H1 (cell line): Measurements from ENCODE around the gene SCN7A. TPM values are rescaled to one million over a fixed set of nuclear protein-coding genes. Genes with fewer than 3 reads are reported as not detected.

ENCODE experiments used
- CTCF ChIA-PET: fragments of 300-600 bp; sonication (Branson Sonifier 250); formaldehyde crosslinking; loops from one replicate; lab custom pipeline; 2021; ENCODE audit not compliant: partially characterized antibody; lab: Charles Lee
- POLR2A ChIA-PET: fragments of 300-600 bp; sonication (Branson Sonifier 250); formaldehyde crosslinking; loops from one replicate; lab custom pipeline; 2021; ENCODE audit warnings: inconsistent platforms; ENCODE audit not compliant: partially characterized antibody; lab: Charles Lee
- DNase-seq, 2 experiments: peaks; one replicate each; pipeline versions ENCODE4 v3.0.0 to v3.0.0-alpha.2; 2010 to 2022; ENCODE audit warnings: low spot score in 2 of 2, low read depth in 1 of 2, mixed read lengths in 1 of 2
- FAIRE-seq: peaks from 2 replicates; lab custom pipeline; 2011; peaks lifted over from hg19 to GRCh38; lab: Jason Lieb, UNC
- H2AFZ ChIP-seq: 2 replicates; pipeline ENCODE4 v1.8.1; 2012; ENCODE audit warnings: low read length, inconsistent platforms
- H2AK5ac ChIP-seq: 2 replicates; pipeline ENCODE4 v1.6.1; 2013; ENCODE audit warnings: low read depth, low read length
- H2BK120ac ChIP-seq: replicated peaks from 2 replicates; pipeline ENCODE3; 2013; ENCODE audit warnings: low read depth, low read length, inconsistent platforms
- H2BK12ac ChIP-seq: 2 replicates; pipeline ENCODE4 v1.6.1; 2013; ENCODE audit warnings: low read depth, low read length
- H2BK15ac ChIP-seq: 2 replicates; pipeline ENCODE4 v1.6.1; 2013; ENCODE audit warnings: low read length
- H2BK20ac ChIP-seq: 2 replicates; pipeline ENCODE4 v1.6.1; 2013; ENCODE audit warnings: low read length
- H2BK5ac ChIP-seq: 2 replicates; pipeline ENCODE4 v1.6.1; 2013; ENCODE audit warnings: low read depth, low read length
- H3K14ac ChIP-seq: 2 replicates; pipeline ENCODE4 v1.6.1; 2013; ENCODE audit warnings: inconsistent platforms; ENCODE audit not compliant: insufficient read length
- H3K18ac ChIP-seq: 2 replicates; pipeline ENCODE4 v1.6.1; 2013; ENCODE audit warnings: low read length; ENCODE audit errors: extremely low read depth
- H3K23ac ChIP-seq: 2 replicates; pipeline ENCODE4 v1.6.1; 2013; ENCODE audit warnings: inconsistent platforms; ENCODE audit not compliant: insufficient read length
- H3K23me2 ChIP-seq: 2 replicates; pipeline ENCODE4 v1.6.1; 2013; ENCODE audit warnings: low read depth, low read length
- H3K27ac ChIP-seq: 2 replicates; pipeline ENCODE4 v1.6.1; 2011; ENCODE audit warnings: low read depth, low read length, inconsistent platforms
- H3K27me3 ChIP-seq, 4 experiments: replicated peaks in 1 of 4; 1 replicate in 1 of 4; 2 replicates in 3 of 4; pipeline versions ENCODE4 v1.6.1 to v1.8.1; 2011 to 2013; ENCODE audit warnings: low read length in 3 of 4, mild to moderate bottlenecking in 3 of 4, inconsistent platforms in 2 of 4, mixed read lengths in 2 of 4, moderate library complexity in 1 of 4; ENCODE audit not compliant: control insufficient read depth in 3 of 4, insufficient read depth in 3 of 4; ENCODE audit errors: extremely low read depth in 1 of 4
- H3K36me3 ChIP-seq, 4 experiments: 2 replicates each; pipeline versions ENCODE4 v1.6.1 to v1.8.1; 2011 to 2013; ENCODE audit warnings: mild to moderate bottlenecking in 4 of 4, low read length in 3 of 4, moderate library complexity in 2 of 4, control low read depth in 1 of 4, inconsistent platforms in 1 of 4; ENCODE audit not compliant: insufficient read depth in 4 of 4, control insufficient read depth in 2 of 4
- H3K4ac ChIP-seq: replicated peaks from 2 replicates; pipeline ENCODE3; 2013; ENCODE audit warnings: low read length, low read depth, mixed read lengths, inconsistent platforms; ENCODE audit not compliant: insufficient read length
- H3K4me1 ChIP-seq, 4 experiments: replicated peaks in 1 of 4; 1 replicate in 1 of 4; 2 replicates in 3 of 4; pipeline versions ENCODE4 v1.6.1 to v1.8.1; 2011 to 2013; ENCODE audit warnings: low read length in 3 of 4, inconsistent platforms in 2 of 4, mixed read lengths in 1 of 4; ENCODE audit not compliant: insufficient read depth in 4 of 4, control insufficient read depth in 3 of 4
- H3K4me2 ChIP-seq, 2 experiments: 2 replicates each; pipeline versions ENCODE4 v1.6.1 to v1.8.1; 2011 to 2013; ENCODE audit warnings: low read depth in 2 of 2, low read length in 2 of 2, control low read depth in 1 of 2, inconsistent platforms in 1 of 2, mild to moderate bottlenecking in 1 of 2; ENCODE audit not compliant: insufficient read depth in 1 of 2
- H3K4me3 ChIP-seq, 4 experiments: fragments of 200-600, 300-600 bp in 1 of 4; sonication (generic), shearing (Covaris generic), sonication (Bioruptor Twin) in 1 of 4; 2 replicates each; pipeline versions ENCODE4 v1.5.1 to v1.8.1; 2011 to 2016; ENCODE audit warnings: low read length in 4 of 4, low read depth in 3 of 4, control low read depth in 2 of 4, inconsistent platforms in 2 of 4, mild to moderate bottlenecking in 2 of 4, mixed read lengths in 1 of 4, moderate library complexity in 1 of 4; ENCODE audit not compliant: insufficient read depth in 2 of 4; ENCODE audit errors: extremely low read depth in 1 of 4
- H3K56ac ChIP-seq: replicated peaks from 2 replicates; pipeline ENCODE3; 2013; ENCODE audit warnings: low read depth, mild to moderate bottlenecking, mixed read lengths, low read length, inconsistent platforms; ENCODE audit not compliant: insufficient read length
- H3K79me1 ChIP-seq: 2 replicates; pipeline ENCODE4 v1.6.1; 2013; ENCODE audit warnings: low read depth, low read length, control low read depth
- H3K79me2 ChIP-seq, 2 experiments: 2 replicates each; pipeline versions ENCODE4 v1.6.1 to v1.8.1; 2012 to 2013; ENCODE audit warnings: low read length in 2 of 2, mild to moderate bottlenecking in 2 of 2, inconsistent platforms in 1 of 2; ENCODE audit not compliant: insufficient read depth in 2 of 2, control insufficient read depth in 1 of 2
- H3K9ac ChIP-seq, 4 experiments: replicated peaks in 1 of 4; 1 replicate in 1 of 4; 2 replicates in 3 of 4; pipeline versions ENCODE4 v1.6.1 to v1.8.1; 2011 to 2013; ENCODE audit warnings: low read depth in 3 of 4, low read length in 3 of 4, control low read depth in 2 of 4, mild to moderate bottlenecking in 2 of 4, moderate library complexity in 2 of 4, inconsistent platforms in 1 of 4; ENCODE audit errors: extremely low read depth in 1 of 4
- H3K9me3 ChIP-seq, 2 experiments: 2 replicates each; pipeline versions ENCODE4 v1.6.1 to v1.8.1; 2012 to 2013; ENCODE audit warnings: mild to moderate bottlenecking in 2 of 2, moderate library complexity in 2 of 2, control low read depth in 1 of 2, inconsistent platforms in 1 of 2, low read depth in 1 of 2, low read length in 1 of 2, mixed read lengths in 1 of 2; ENCODE audit not compliant: insufficient read depth in 2 of 2
- H4K20me1 ChIP-seq, 2 experiments: replicated peaks in 1 of 2; 2 replicates each; pipeline versions ENCODE3 to v1.8.1; 2011 to 2013; ENCODE audit warnings: inconsistent platforms in 2 of 2, low read length in 2 of 2, mild to moderate bottlenecking in 1 of 2; ENCODE audit not compliant: insufficient read depth in 2 of 2, control insufficient read depth in 1 of 2
- H4K5ac ChIP-seq: 2 replicates; pipeline ENCODE4 v1.6.1; 2013; ENCODE audit warnings: low read length, low read depth, mixed read lengths, inconsistent platforms; ENCODE audit not compliant: insufficient read length
- H4K8ac ChIP-seq: 2 replicates; pipeline ENCODE4 v1.8.0; 2013; ENCODE audit warnings: mild to moderate bottlenecking, moderate library complexity, low read length, inconsistent platforms; ENCODE audit not compliant: insufficient read depth; ENCODE audit errors: extremely low read depth
- H4K91ac ChIP-seq: replicated peaks from 2 replicates; pipeline ENCODE3; 2013; ENCODE audit warnings: low read length, mixed read lengths, inconsistent platforms; ENCODE audit not compliant: insufficient read length
- CTCF ChIP-seq, 3 experiments: IDR thresholded peaks; 1 replicate in 2 of 3; 2 replicates in 1 of 3; pipeline versions ENCODE4 v1.5.1 to v1.6.1; 2011; ENCODE audit warnings: low read length in 3 of 3, mild to moderate bottlenecking in 3 of 3, inconsistent platforms in 2 of 3, low read depth in 1 of 3, moderate library complexity in 1 of 3; ENCODE audit not compliant: insufficient read depth in 1 of 3; ENCODE audit errors: control extremely low read depth in 1 of 3
- FOSL1 ChIP-seq: IDR thresholded peaks from 2 replicates; pipeline ENCODE4 v1.6.1; 2011; ENCODE audit warnings: mild to moderate bottlenecking, low read depth, low read length, moderate library complexity; ENCODE audit not compliant: insufficient read depth
- JUN ChIP-seq: IDR thresholded peaks from 2 replicates; pipeline ENCODE4 v1.6.1; 2011; ENCODE audit warnings: low read depth, mild to moderate bottlenecking, improper control_type of control experiment, low read length
- JUND ChIP-seq: IDR thresholded peaks from 2 replicates; pipeline ENCODE4 v1.6.1; 2011; ENCODE audit warnings: mild to moderate bottlenecking, improper control_type of control experiment, low read length
- SIRT6 ChIP-seq: IDR thresholded peaks from one replicate; pipeline ENCODE4 v1.7.1; 2012; ENCODE audit warnings: low read length, inconsistent platforms
- TAF1 ChIP-seq: IDR thresholded peaks from 2 replicates; pipeline ENCODE4 v1.6.1; 2011; ENCODE audit warnings: mild to moderate bottlenecking, low read depth, low read length
- WGBS, 2 experiments: shearing (Covaris generic) in 1 of 2; methylation state at CpG; one replicate each; pipeline versions ENCODE4 v1.1.6 to v1.1.7; 2013 to 2015; ENCODE audit warnings: low lambda C conversion rate in 2 of 2, mixed read lengths in 2 of 2, inconsistent platforms in 1 of 2, low coverage in 1 of 2, missing lambda C conversion rate in 1 of 2; ENCODE audit not compliant: insufficient replicate concordance in 2 of 2, insufficient coverage in 1 of 2, insufficient read length in 1 of 2; ENCODE audit errors: extremely low coverage in 1 of 2, missing lambda C conversion rate in 1 of 2; 5-methylcytosine and 5-hydroxymethylcytosine counted together
- polyA plus RNA-seq, 7 experiments: library from polyadenylated mRNA; depleted of rRNA in 3 of 7; stranded (reverse) in 5 of 7; unstranded in 2 of 7; fragments of >200 nt in 5 of 7; fragments of 200-250 nt in 2 of 7; gene quantifications; 1 replicate in 5 of 7; 2 replicates in 1 of 7; 4 replicates in 1 of 7; pipeline versions ENCODE4 v1.2.1 to v1.2.3, GENCODE V29; 2011 to 2013; ENCODE audit warnings: missing spikeins in 2 of 7, mixed read lengths in 2 of 7
- total RNA-seq: library from RNA; stranded (reverse); fragmentation: NEBNext Ultra II Directional; extraction: Animal tissue kit (Norgen Biotek cat#: 25700); gene quantifications from 2 replicates; pipeline ENCODE4 v1.2.1, GENCODE V29; 2021

The SCN7A gene
- total and polyA plus RNA-seq, 2 of the 8 experiments (the other 6 are each of a cell fraction or from before 2014, with no cell fraction given): 0.09 to 0.19 TPM

- Histone ChIP-seq H3K27me3 (no peaks in the 10 kb centered on the region), H2BK12ac (no peak overlapping the region), H2BK5ac (no peak overlapping the region), H2AK5ac (no peak overlapping the region), H3K4me3 (no peak overlapping the region), H3K18ac (no peak overlapping the region), H2BK15ac (no peak overlapping the region), H3K79me1 (no peaks in the 10 kb centered on the region), H3K36me3 (no peaks in the 10 kb centered on the region), H3K23me2 (no peaks in the 10 kb centered on the region), H4K8ac (no peak overlapping the region), H2BK20ac (no peak overlapping the region), H4K20me1 (no peaks in the 10 kb centered on the region), H3K14ac (no peak overlapping the region), H2AFZ (0 out of 2 replicates have a peak overlapping the region, but pooled peaks have one; percentile 54), H3K9ac (no peak overlapping the region), H4K91ac (no peak overlapping the region), H3K4me2 (no peak overlapping the region), H3K56ac (no peak overlapping the region), H3K4me1 (no peaks in the 10 kb centered on the region), H3K4ac (no peak overlapping the region), H3K23ac (no peak overlapping the region), H2BK120ac (no peak overlapping the region), H3K79me2 (no peaks in the 10 kb centered on the region), H3K27ac (no peak overlapping the region), H4K5ac (no peak overlapping the region), H3K9me3 (no peaks in the 10 kb centered on the region)
- no peak for DNase-seq
- TF ChIP-seq FOSL1 (no peak), JUN (no peak), SIRT6 (no peak), CTCF (IDR thresholded peaks at IDR 0.05; ENCODE audit: control extremely low read depth in 1 of 3, insufficient read depth in 1 of 3, low read depth in 1 of 3, low read length in 3 of 3) (no peak), TAF1 (no peak), JUND (no peak)
- 95% methylated on average over 1 of the region's 1 CpG; no CpG with 5 or more reads in 1 of the 2 experiments for WGBS, 2 experiments
- POLR2A ChIA-PET: no interaction called here
- CTCF ChIA-PET: interaction anchor here (0.6 to 1.3 kb wide), 3 partner anchors 23 to 266 kb away, joined by 3 to 4 read pairs (median 3); partner anchors contain the start of gene SCN1A
- FAIRE-seq: no peak
These were observed 99.8 kb downstream of the SCN7A start for GRCh38 chr2:166394245-166394644.
